ENCODE data around the gene ACTC1.

Gene ACTC1

DNA sequence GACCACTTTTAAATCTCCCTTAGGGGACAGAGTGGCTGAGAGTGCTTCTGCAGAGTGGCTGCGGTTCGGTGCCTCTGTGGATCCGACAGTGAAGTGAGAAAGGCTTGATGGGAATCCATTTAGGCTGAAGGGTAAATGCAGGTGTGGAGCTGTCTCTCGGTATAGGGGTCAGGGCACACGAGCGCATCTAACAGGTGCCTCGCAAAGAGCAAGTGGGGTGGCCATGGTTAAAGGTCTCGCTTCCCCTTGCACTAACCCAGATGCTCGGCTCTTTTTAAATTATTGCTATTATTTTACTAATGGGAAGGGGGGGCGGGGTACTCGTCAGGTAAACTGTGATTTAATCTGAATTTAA, 40.0 kb downstream of the ACTC1 start:
- no peak for DNase-seq

DNA sequence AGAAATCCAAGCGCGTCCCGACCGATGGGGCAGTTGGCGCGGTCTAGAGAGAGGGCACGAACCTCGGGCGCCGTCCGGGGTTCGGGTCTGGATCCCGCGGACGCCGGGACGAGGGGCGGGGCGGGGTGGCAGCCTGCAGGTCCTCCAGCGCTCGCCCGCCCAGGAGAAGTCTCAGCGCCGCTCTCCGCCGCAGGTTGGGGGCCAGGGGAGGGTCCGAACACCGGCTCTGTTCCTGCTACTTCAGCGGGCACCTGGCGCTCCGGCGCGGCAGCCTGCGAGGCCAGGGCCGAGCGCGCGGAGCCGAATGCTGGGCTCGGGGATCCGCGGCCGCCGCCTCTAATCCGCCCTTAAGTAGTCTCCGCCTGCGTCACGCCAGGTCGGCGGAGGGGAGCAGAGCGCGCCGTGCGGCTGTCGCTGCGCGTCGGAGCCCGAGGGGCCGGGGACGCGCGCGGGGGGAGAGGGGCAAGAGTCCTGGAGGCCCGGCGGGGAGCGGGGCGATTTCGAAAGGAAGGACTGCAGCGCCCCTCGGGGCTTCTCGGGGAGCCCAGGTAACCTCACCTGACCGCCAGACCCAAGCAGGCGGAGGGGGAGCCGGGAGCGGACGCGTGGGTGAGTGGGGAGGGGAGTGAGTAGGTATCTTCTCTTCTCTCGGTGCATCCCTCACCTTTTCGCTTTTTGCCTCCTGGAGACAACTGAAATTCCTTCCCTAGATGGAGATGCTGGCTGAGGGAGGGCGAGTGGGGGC, 40.5 kb downstream of the ACTC1 start, which contains the start of gene GJD2:
GJD2 (minus strand) TSS at position 325 of the 745 bp plus-strand sequence. CDS start 510 bp downstream, outside the sequence.
- DNase-seq = no peak

DNA sequence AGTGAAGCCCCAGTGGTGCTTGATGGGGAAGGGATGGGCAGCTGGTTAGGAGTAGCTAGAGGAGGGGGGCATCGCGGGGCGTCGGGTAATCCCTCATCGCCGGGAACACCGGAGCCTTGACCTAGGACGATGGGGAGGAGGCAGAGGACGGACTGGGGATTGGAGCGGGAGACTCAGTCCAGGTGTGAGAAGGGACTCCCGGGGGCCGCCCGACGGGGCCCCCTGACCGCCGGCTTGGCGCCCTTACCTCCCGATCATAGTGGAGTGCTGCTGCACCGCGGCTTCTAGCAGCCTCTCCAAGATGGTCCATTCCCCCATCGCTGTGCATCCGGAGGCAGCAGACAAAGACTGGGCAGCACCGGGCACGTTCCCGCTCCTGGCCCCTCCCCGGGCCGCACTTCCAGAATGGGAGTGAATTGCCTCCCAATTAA, 41.2 kb downstream of the ACTC1 start:
- DNase-seq = no peak

DNA sequence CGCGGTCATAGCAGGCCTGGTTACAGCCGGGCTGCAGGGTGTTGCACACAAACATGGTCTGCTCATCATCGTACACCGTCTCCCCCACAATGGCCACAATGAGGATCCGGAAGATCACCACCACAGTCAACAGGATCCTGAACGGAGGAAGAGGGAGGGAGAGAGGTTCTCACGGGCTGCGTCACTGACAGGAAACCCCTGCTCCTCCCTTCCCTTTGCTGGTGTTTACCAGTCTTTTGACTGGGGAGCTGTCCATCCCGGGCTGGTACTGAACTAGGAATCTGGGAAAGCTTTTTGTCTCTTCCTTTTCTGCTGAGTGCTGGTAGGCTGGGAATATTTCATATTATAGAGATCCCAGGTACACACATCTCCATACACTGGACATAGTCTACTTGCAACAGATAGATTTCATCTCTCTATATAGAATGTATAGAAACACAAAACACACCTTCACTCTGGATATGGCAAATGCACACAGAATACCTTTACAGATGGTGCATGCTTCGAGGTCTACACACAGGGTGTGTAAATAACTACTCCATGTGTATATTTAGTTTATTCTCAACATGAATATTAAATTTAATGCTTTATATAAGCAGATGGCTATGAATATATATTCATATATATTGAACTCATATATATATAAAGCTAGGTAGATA, 42.0 kb downstream of the ACTC1 start:
- no peak for DNase-seq

DNA sequence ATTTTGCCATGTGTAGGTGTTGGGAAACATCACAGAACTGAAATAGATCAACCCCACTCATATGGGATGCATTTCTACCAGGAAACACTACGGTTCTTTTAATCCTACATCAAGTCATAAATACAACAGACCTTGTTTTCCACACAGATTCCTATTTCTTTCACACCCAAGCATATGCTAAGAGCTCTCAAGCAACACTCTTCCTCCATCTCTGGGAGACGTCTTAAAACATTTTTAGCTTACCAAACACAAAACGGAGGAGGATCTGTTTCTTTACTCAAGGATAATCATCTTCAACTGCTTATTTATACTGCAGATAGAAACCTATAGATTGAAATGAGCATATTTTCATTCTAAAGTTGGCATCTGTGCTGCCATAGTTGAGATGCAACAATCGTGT, 45.7 kb downstream of the ACTC1 start:
- DNase-seq = no peak
